Lower leg skin (tissue), 4 donors: ENCODE data around the gene NHERF2. TPM values are rescaled to one million over a fixed set of nuclear protein-coding genes. Genes with fewer than 3 reads are reported as not detected.

Source experiments
- total RNA-seq, 4 donors: library from RNA; depleted of rRNA; stranded (reverse); fragments of >200 nt; gene quantifications; one replicate each; pipeline ENCODE4 v1.1.0, GENCODE V29; 2016

NHERF2 gene
- total RNA-seq, 4 donors from 2014 or later = 11.9 to 30.6 (median 27.3) TPM

Other genes with a start within 250 kb of the NHERF2 start
- 100 to 1,000 TPM; 146 to 238 (median 172) TPM for gene SPSB3, start 244.3 kb upstream of the NHERF2 start, total RNA-seq
- gene NUBP2, start 243.9 kb upstream of the NHERF2 start, total RNA-seq = 100 to 1,000 TPM in 1 of 4 donors, 10 to 100 TPM in 3; 79.7 to 108 (median 91.3) TPM
- under 1 TPM; 0.59 to 0.69 (median 0.64) TPM for gene IGFALS, start 233.2 kb upstream of the NHERF2 start, total RNA-seq
- 100 to 1,000 TPM in 1 of 4 donors, 10 to 100 TPM in 3; 57.8 to 104 (median 89.0) TPM for gene HAGH, start 200.1 kb upstream of the NHERF2 start, total RNA-seq
- 10 to 100 TPM; 46.2 to 89.0 (median 62.3) TPM for gene FAHD1, start 199.7 kb upstream of the NHERF2 start, total RNA-seq
- under 1 TPM in 1 of 4 donors, not detected in 3; 0.42 TPM for gene MEIOB, start 154.7 kb upstream of the NHERF2 start, total RNA-seq
- 100 to 1,000 TPM; 103 to 153 (median 120) TPM for gene HS3ST6, start 108.5 kb upstream of the NHERF2 start, total RNA-seq
- 10 to 100 TPM; 18.7 to 44.3 (median 31.7) TPM for gene MSRB1, start 83.7 kb upstream of the NHERF2 start, total RNA-seq
- gene RPL3L, start 72.2 kb upstream of the NHERF2 start, total RNA-seq = 1 to 10 TPM in 1 of 4 donors, not detected in 3; 1.6 TPM
- gene NDUFB10, start 67.4 kb upstream of the NHERF2 start, total RNA-seq = 100 to 1,000 TPM; 183 to 245 (median 217) TPM
- gene RPS2, start 62.1 kb upstream of the NHERF2 start, total RNA-seq = 1,000 to 10,000 TPM; 2,603 to 4,441 (median 3,196) TPM
- not detected for gene RNF151, start 60.0 kb upstream of the NHERF2 start, total RNA-seq
- gene TBL3, start 54.8 kb upstream of the NHERF2 start, total RNA-seq = 100 to 1,000 TPM in 2 of 4 donors, 10 to 100 TPM in 2; 60.8 to 114 (median 83.7) TPM
- 1 to 10 TPM in 1 of 4 donors, under 1 TPM in 1, not detected in 2; 0.23 to 1.2 TPM for gene NOXO1, start 45.4 kb upstream of the NHERF2 start, total RNA-seq
- 10 to 100 TPM in 3 of 4 donors, 1 to 10 TPM in 1; 9.7 to 14.4 (median 11.6) TPM for gene GFER, start 42.7 kb upstream of the NHERF2 start, total RNA-seq
- gene SYNGR3, start 36.9 kb upstream of the NHERF2 start, total RNA-seq = 1 to 10 TPM in 1 of 4 donors, under 1 TPM in 2, not detected in 1; 0.72 to 1.1 (median 0.78) TPM
- gene ZNF598, start 17.1 kb upstream of the NHERF2 start, total RNA-seq = 100 to 1,000 TPM in 2 of 4 donors, 10 to 100 TPM in 2; 56.1 to 117 (median 86.5) TPM
- 1 to 10 TPM in 2 of 4 donors, under 1 TPM in 1, not detected in 1; 0.38 to 3.9 (median 1.6) TPM for gene NPW, start 7.1 kb upstream of the NHERF2 start, total RNA-seq
- gene NTHL1, start 20.9 kb downstream of the NHERF2 start, total RNA-seq = 10 to 100 TPM in 3 of 4 donors, 1 to 10 TPM in 1; 5.8 to 29.9 (median 21.5) TPM
- gene TSC2, start 21.1 kb downstream of the NHERF2 start, total RNA-seq = 100 to 1,000 TPM in 1 of 4 donors, 10 to 100 TPM in 3; 56.7 to 130 (median 65.1) TPM
- 100 to 1,000 TPM; 125 to 266 (median 192) TPM for gene PKD1, start 109.0 kb downstream of the NHERF2 start, total RNA-seq
- 1 to 10 TPM in 3 of 4 donors, not detected in 1; 1.6 to 2.9 (median 2.0) TPM for gene RAB26, start 121.7 kb downstream of the NHERF2 start, total RNA-seq
- gene TRAF7, start 128.9 kb downstream of the NHERF2 start, total RNA-seq = 10 to 100 TPM; 60.8 to 74.8 (median 68.9) TPM
- gene CASKIN1, start 169.7 kb downstream of the NHERF2 start, total RNA-seq = 1 to 10 TPM in 3 of 4 donors, under 1 TPM in 1; 0.71 to 2.2 (median 1.3) TPM
- 10 to 100 TPM; 43.8 to 69.4 (median 54.9) TPM for gene MLST8, start 178.6 kb downstream of the NHERF2 start, total RNA-seq
- 1 to 10 TPM; 2.3 to 6.2 (median 2.5) TPM for gene BRICD5, start 184.0 kb downstream of the NHERF2 start, total RNA-seq
- 10 to 100 TPM in 3 of 4 donors, 1 to 10 TPM in 1; 9.6 to 19.4 (median 12.8) TPM for gene PGP, start 187.9 kb downstream of the NHERF2 start, total RNA-seq
- 10 to 100 TPM; 50.3 to 85.8 (median 57.4) TPM for gene E4F1, start 196.7 kb downstream of the NHERF2 start, total RNA-seq
- 10 to 100 TPM; 39.8 to 93.3 (median 55.0) TPM for gene DNASE1L2, start 209.5 kb downstream of the NHERF2 start, total RNA-seq
- gene ECI1, start 224.7 kb downstream of the NHERF2 start, total RNA-seq = 10 to 100 TPM; 37.1 to 69.9 (median 54.5) TPM
- gene RNPS1, start 241.2 kb downstream of the NHERF2 start, total RNA-seq = 100 to 1,000 TPM; 127 to 132 (median 128) TPM